Measurements from ENCODE around the gene CUBN.

Gene CUBN

GRCh38 chr10:17174626-17175025 lies 45.0 kb upstream of the CUBN start:
- TF ChIP-seq, protein P1, sequence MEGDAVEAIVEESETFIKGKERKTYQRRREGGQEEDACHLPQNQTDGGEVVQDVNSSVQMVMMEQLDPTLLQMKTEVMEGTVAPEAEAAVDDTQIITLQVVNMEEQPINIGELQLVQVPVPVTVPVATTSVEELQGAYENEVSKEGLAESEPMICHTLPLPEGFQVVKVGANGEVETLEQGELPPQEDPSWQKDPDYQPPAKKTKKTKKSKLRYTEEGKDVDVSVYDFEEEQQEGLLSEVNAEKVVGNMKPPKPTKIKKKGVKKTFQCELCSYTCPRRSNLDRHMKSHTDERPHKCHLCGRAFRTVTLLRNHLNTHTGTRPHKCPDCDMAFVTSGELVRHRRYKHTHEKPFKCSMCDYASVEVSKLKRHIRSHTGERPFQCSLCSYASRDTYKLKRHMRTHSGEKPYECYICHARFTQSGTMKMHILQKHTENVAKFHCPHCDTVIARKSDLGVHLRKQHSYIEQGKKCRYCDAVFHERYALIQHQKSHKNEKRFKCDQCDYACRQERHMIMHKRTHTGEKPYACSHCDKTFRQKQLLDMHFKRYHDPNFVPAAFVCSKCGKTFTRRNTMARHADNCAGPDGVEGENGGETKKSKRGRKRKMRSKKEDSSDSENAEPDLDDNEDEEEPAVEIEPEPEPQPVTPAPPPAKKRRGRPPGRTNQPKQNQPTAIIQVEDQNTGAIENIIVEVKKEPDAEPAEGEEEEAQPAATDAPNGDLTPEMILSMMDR (IDR thresholded peaks at IDR 0.05; ENCODE audit: insufficient read depth, low read length, missing control alignments) = no peak
- POLR2A ChIA-PET = interaction anchor here (0.6 kb wide), 1 partner anchor 32 kb away, joined by 3 read pairs; no protein-coding TSS in a partner anchor
- no peak overlapping the region for H3K4me3 ChIP-seq (ENCODE audit: low read depth, low read length)
- CTCF ChIA-PET = interaction anchor here (1.4 kb wide), 1 partner anchor 9 kb away, joined by 4 read pairs; no protein-coding TSS in a partner anchor
- no peak for DNase-seq (ENCODE audit: low read depth, low spot score)

GRCh38 chr10:17171141-17171641 lies 41.6 kb upstream of the CUBN start:
- no peak for DNase-seq (ENCODE audit: low read depth, low spot score)
- H3K4me3 ChIP-seq (ENCODE audit: low read depth, low read length) = no peak overlapping the region
- ChIA-PET CTCF (interaction anchor here (1.2 kb wide), 1 partner anchor 14 kb away, joined by 3 read pairs; no protein-coding TSS in a partner anchor), POLR2A (no interaction called here)
- TF ChIP-seq, protein P1 (IDR thresholded peaks at IDR 0.05; ENCODE audit: insufficient read depth, low read length, missing control alignments) = no peak

GRCh38 chr10:17169803-17170202 lies 40.2 kb upstream of the CUBN start:
- CTCF ChIA-PET = no interaction called here

DNA sequence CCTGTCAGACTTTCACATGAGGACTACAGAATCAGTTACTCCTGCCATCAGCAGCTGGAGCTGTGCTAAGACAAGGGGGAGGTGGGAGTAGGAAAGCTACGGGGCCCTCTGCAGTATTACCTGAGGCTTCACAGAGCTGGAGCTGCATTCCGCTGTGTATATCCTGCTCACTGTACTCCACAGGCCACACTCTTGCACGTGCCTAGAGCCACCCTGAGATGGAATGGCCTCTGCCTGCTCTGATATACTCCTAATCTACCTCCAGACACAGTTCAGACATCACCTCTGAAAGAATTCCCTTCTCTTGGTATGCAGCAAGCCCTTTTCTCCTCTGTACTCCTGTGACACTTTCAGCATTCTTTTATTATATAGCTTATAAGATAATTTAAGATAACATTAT lies 37.1 kb upstream of the CUBN start:
- ChIA-PET POLR2A (no interaction called here), CTCF (interaction anchor here (1.4 kb wide), 1 partner anchor 13 kb away, joined by 4 read pairs; no protein-coding TSS in a partner anchor)
- no peak overlapping the region for H3K4me3 ChIP-seq (ENCODE audit: low read depth, low read length)
- TF ChIP-seq, protein P1 (IDR thresholded peaks at IDR 0.05; ENCODE audit: insufficient read depth, low read length, missing control alignments) = no peak
- DNase-seq (ENCODE audit: low read depth, low spot score) = no peak

More at GRCh38 chr10:17169803-17170202, 40.2 kb upstream of the CUBN start:
- TF ChIP-seq, protein P1 (IDR thresholded peaks at IDR 0.05; ENCODE audit: insufficient read depth, low read length, missing control alignments) = no peak
- POLR2A ChIA-PET = no interaction called here
- no peak for DNase-seq (ENCODE audit: low read depth, low spot score)
- H3K4me3 ChIP-seq (ENCODE audit: low read depth, low read length) = no peak overlapping the region

- no peak overlapping the region for H3K4me3 ChIP-seq (ENCODE audit: low read depth, low read length)
- TF ChIP-seq, protein P1 (IDR thresholded peaks at IDR 0.05; ENCODE audit: insufficient read depth, low read length, missing control alignments) = no peak
- CTCF ChIA-PET = interaction anchor here (1.1 kb wide), 2 partner anchors 11 to 310 kb away, joined by 3 read pairs; no protein-coding TSS in a partner anchor
- DNase-seq (ENCODE audit: low read depth, low spot score) = no peak
- POLR2A ChIA-PET = no interaction called here
Measured at GRCh38 chr10:17162828-17163227, 33.2 kb upstream of the CUBN start.

GRCh38 chr10:17161775-17162174 lies 32.2 kb upstream of the CUBN start:
- TF ChIP-seq, protein P1 (IDR thresholded peaks at IDR 0.05; ENCODE audit: insufficient read depth, low read length, missing control alignments) = no peak
- DNase-seq (ENCODE audit: low read depth, low spot score) = no peak
- ChIA-PET POLR2A (no interaction called here), CTCF (interaction anchor here (1.1 kb wide), 1 partner anchor 10 kb away, joined by 3 read pairs; no protein-coding TSS in a partner anchor)
- no peak overlapping the region for H3K4me3 ChIP-seq (ENCODE audit: low read depth, low read length)

Measured in AG04449 (cell line).